WI38 (cell line): ENCODE results near the gene TMEM54.

Experiments
- H3K4me3 ChIP-seq: 2 replicates; pipeline ENCODE4 v1.5.1; 2011; ENCODE audit warnings: low read depth, mild to moderate bottlenecking, control low read depth, low read length
- CTCF ChIP-seq: IDR thresholded peaks from 2 replicates; pipeline ENCODE4 v1.5.1; 2012; ENCODE audit warnings: low read depth, mild to moderate bottlenecking, control low read depth, low read length

TMEM54 gene

GRCh38 chr1:32888677-32889420 lies 12.3 kb downstream of the TMEM54 start:
- TF ChIP-seq CTCF, result no peak
- H3K4me3 ChIP-seq, result no peak overlapping the region

GRCh38 chr1:32888134-32888533 lies 13.1 kb downstream of the TMEM54 start:
- no peak overlapping the region for H3K4me3 ChIP-seq
- TF ChIP-seq CTCF, result no peak

- H3K4me3 ChIP-seq, result no peak overlapping the region
- TF ChIP-seq CTCF, result no peak
These were observed 13.6 kb downstream of the TMEM54 start for GRCh38 chr1:32887623-32888022.

GRCh38 chr1:32886828-32887414 lies 14.3 kb downstream of the TMEM54 start:
- H3K4me3 ChIP-seq, result no peak overlapping the region
- no peak for TF ChIP-seq CTCF

- no peak within 1 kb of the TSS for H3K4me3 ChIP-seq
- peak; percentile 62 for TF ChIP-seq CTCF
These were observed 15.0 kb downstream of the TMEM54 start, which contains the start of gene HPCA for GRCh38 chr1:32886004-32886827. Gene HPCA (plus strand): TSS chr1:32886491. CDS start chr1:32888899, 2,408 bp downstream.

GRCh38 chr1:32885676-32886003 lies 15.5 kb downstream of the TMEM54 start:
- no peak overlapping the region for H3K4me3 ChIP-seq
- TF ChIP-seq CTCF, result no peak

GRCh38 chr1:32884726-32885125 lies 16.5 kb downstream of the TMEM54 start:
- no peak overlapping the region for H3K4me3 ChIP-seq
- no peak for TF ChIP-seq CTCF
